HCT116 (cell line): ENCODE data around the gene TMEM52. TPM values are rescaled to one million over a fixed set of nuclear protein-coding genes. Genes with fewer than 3 reads are reported as not detected.

Source experiments
- ATAC-seq: fragments of 200-7000 bp; cut with Tn5 transposase; 2 replicates; pipeline ENCODE4 v1.9.1; 2020; ENCODE audit warnings: mild to moderate bottlenecking, moderate library complexity
- BruUV-seq: library from RNA; stranded (reverse); fragments of 400-500 nt; replicated peaks from 2 replicates; lab custom pipeline; 2021; lab: Mats Ljungman, UMichigan
- CTCF ChIA-PET: fragments of 300-600 bp; sonication (Branson Sonifier 250); formaldehyde crosslinking; loops from one replicate; lab custom pipeline; 2021; ENCODE audit warnings: antibody characterized with exemption; lab: Charles Lee
- POLR2A ChIA-PET: fragments of 300-600, 350-600 bp; sonication (Branson Sonifier 250); formaldehyde crosslinking; loops from one replicate; lab custom pipeline; 2021; ENCODE audit warnings: antibody characterized with exemption; lab: Charles Lee
- RAD21 ChIA-PET, 2 experiments: fragments of 300-600 bp; sonication (Branson Sonifier 250); formaldehyde crosslinking; loops; one replicate each; lab custom pipeline; 2023; ENCODE audit warnings: low total read pairs in 2 of 2; ENCODE audit not compliant: uncharacterized antibody in 2 of 2, unreplicated experiment in 2 of 2, low non-redundant PET in 1 of 2; lab: Charles Lee
- DNase-seq: peaks from one replicate; pipeline ENCODE4 v3.0.0-alpha.2; 2010; ENCODE audit warnings: low read depth, low spot score
- H2AFZ ChIP-seq: fragments of 200-600 bp; shearing (Covaris generic), sonication (generic); 2 replicates; pipeline ENCODE4 v1.6.1; 2017; ENCODE audit warnings: low read depth, mixed run types, mixed read lengths, antibody characterized with exemption, low read length; ENCODE audit not compliant: poor library complexity, severe bottlenecking
- H3K27ac ChIP-seq: 2 replicates; pipeline ENCODE4 v1.5.1; 2012; ENCODE audit warnings: low read depth, low read length
- H3K27me3 ChIP-seq: fragments of 200-600 bp; sonication (generic); 2 replicates; pipeline ENCODE4 v1.6.1; 2016; ENCODE audit warnings: mixed run types, low read length, mixed read lengths; ENCODE audit not compliant: insufficient read depth
- H3K36me3 ChIP-seq, 2 experiments: fragments of 200-500 bp in 1 of 2; fragments of 200-600 bp in 1 of 2; sonication (Bioruptor generic) in 1 of 2; sonication (generic) in 1 of 2; 2 replicates each; pipeline versions ENCODE4 v1.5.1 to v1.6.1; 2014 to 2016; ENCODE audit warnings: low read length in 2 of 2, inconsistent platforms in 1 of 2, mixed read lengths in 1 of 2, mixed run types in 1 of 2; ENCODE audit not compliant: insufficient read depth in 2 of 2, control insufficient read depth in 1 of 2
- H3K4me1 ChIP-seq, 2 experiments: fragments of 200-600 bp in 1 of 2; sonication (generic) in 1 of 2; 2 replicates each; pipeline versions ENCODE4 v1.5.1 to v1.6.1; 2012 to 2017; ENCODE audit warnings: low read length in 2 of 2, inconsistent platforms in 1 of 2, mild to moderate bottlenecking in 1 of 2, mixed read lengths in 1 of 2, mixed run types in 1 of 2, moderate library complexity in 1 of 2; ENCODE audit not compliant: insufficient read depth in 2 of 2, control insufficient read depth in 1 of 2
- H3K4me2 ChIP-seq: fragments of 200-600 bp; sonication (generic); 2 replicates; pipeline ENCODE4 v1.6.1; 2017; ENCODE audit warnings: mixed run types, low read length, mixed read lengths
- H3K4me3 ChIP-seq, 2 experiments: fragments of 200-600 bp in 1 of 2; sonication (generic) in 1 of 2; replicated peaks in 1 of 2; 2 replicates each; pipeline ENCODE4 v1.5.1; 2011 to 2016; ENCODE audit warnings: low read length in 2 of 2, control low read depth in 1 of 2, low read depth in 1 of 2, mild to moderate bottlenecking in 1 of 2, mixed read lengths in 1 of 2, mixed run types in 1 of 2
- H3K79me2 ChIP-seq: fragments of 200-600 bp; sonication (generic); 2 replicates; pipeline ENCODE4 v1.6.1; 2017; ENCODE audit warnings: mild to moderate bottlenecking, mixed run types, low read length, moderate library complexity, mixed read lengths; ENCODE audit not compliant: insufficient read depth
- H3K9ac ChIP-seq: fragments of 200-600 bp; sonication (generic); 2 replicates; pipeline ENCODE4 v1.6.1; 2016; ENCODE audit warnings: low read length, mixed read lengths
- H3K9me2 ChIP-seq: fragments of 200-600 bp; sonication (generic), shearing (Covaris generic); 2 replicates; pipeline ENCODE4 v1.6.1; 2017; ENCODE audit warnings: mixed run types, mild to moderate bottlenecking, moderate library complexity; ENCODE audit not compliant: insufficient read depth
- H3K9me3 ChIP-seq, 2 experiments: fragments of 200-500 bp in 1 of 2; fragments of 200-600 bp in 1 of 2; sonication (Bioruptor generic) in 1 of 2; sonication (generic) in 1 of 2; 2 replicates each; pipeline ENCODE4 v1.6.1; 2014 to 2017; ENCODE audit warnings: low read length in 2 of 2, mixed read lengths in 2 of 2, inconsistent platforms in 1 of 2, low read depth in 1 of 2, mild to moderate bottlenecking in 1 of 2, mixed run types in 1 of 2, moderate library complexity in 1 of 2; ENCODE audit not compliant: control insufficient read depth in 1 of 2, insufficient read depth in 1 of 2
- H4K20me1 ChIP-seq: fragments of 200-600 bp; sonication (generic), shearing (Covaris generic); 2 replicates; pipeline ENCODE4 v1.6.1; 2017; ENCODE audit warnings: mixed run types, mild to moderate bottlenecking, moderate library complexity; ENCODE audit not compliant: insufficient read depth
- CBX3 ChIP-seq: IDR thresholded peaks from 2 replicates; pipeline ENCODE4 v1.6.1; 2012; ENCODE audit warnings: low read depth
- ELF1 ChIP-seq: IDR thresholded peaks from 2 replicates; pipeline ENCODE4 v1.6.1; 2012; ENCODE audit warnings: low read depth, borderline replicate concordance
- EZH2phosphoT487 ChIP-seq: fragments of 200-600 bp; IDR thresholded peaks from 2 replicates; pipeline ENCODE4 v1.6.1; 2018; ENCODE audit warnings: antibody characterized with exemption, borderline replicate concordance
- FOSL1 ChIP-seq: IDR thresholded peaks from 2 replicates; pipeline ENCODE4 v1.6.1; 2012; ENCODE audit warnings: low read depth
- JUND ChIP-seq: IDR thresholded peaks from 2 replicates; pipeline ENCODE4 v1.6.1; 2012
- POLR2AphosphoS5 ChIP-seq: IDR thresholded peaks from 2 replicates; pipeline ENCODE4 v1.6.1; 2011; ENCODE audit warnings: mild to moderate bottlenecking, low read depth, low read length, moderate library complexity
- YY1 ChIP-seq: IDR thresholded peaks from 2 replicates; pipeline ENCODE4 v1.6.1; 2011; ENCODE audit warnings: low read length, low read depth, moderate library complexity, mild to moderate bottlenecking; ENCODE audit not compliant: insufficient replicate concordance; ENCODE audit errors: extremely low read depth
- intact Hi-C: fragments of 100-400 bp; cut with micrococcal nuclease; formaldehyde crosslinking; loops from 2 replicates; pipeline ENCODE4 v1.10.0; 2022
- total RNA-seq: library from RNA; stranded (reverse); gene quantifications from one replicate; pipeline ENCODE4 v1.2.1, GENCODE V29; 2021; ENCODE audit not compliant: unreplicated experiment
- TF ChIP-seq, protein P1 (sequence below): IDR thresholded peaks from 2 replicates; pipeline ENCODE4 v1.6.1; 2012; ENCODE audit warnings: low read depth
- TF ChIP-seq, protein P2 (sequence below): IDR thresholded peaks from 2 replicates; pipeline ENCODE4 v1.6.1; 2011; ENCODE audit warnings: mild to moderate bottlenecking, low read length, moderate library complexity; ENCODE audit not compliant: insufficient replicate concordance; ENCODE audit errors: extremely low read depth

TMEM52 gene
- total RNA-seq, 1 experiment from 2014 or later: 27.5 TPM

DNA sequence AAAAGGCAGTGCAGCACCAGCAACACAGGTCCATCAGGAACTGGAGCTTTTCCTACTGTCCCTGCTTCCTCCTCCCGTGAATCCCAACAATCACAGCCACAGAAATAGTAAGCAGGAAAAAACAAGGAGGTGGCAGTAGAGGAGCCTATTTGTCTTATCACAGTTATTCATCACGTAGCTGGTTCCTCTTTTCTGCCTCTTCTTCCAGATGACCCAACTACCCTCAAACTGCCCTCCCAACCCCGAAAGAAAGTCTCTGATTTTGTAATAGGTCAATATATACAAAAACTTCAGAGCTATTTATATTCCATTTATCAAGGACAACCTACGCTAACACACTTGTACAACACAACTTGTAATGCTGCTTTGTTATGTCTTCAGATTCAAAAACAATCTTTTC lies 49.6 kb downstream of the TMEM52 start:
- RAD21 ChIA-PET: no interaction called here
- Histone ChIP-seq H3K4me1 (peaks cover 0 to 5% of the 10 kb centered on the region in 2 experiments; a peak in 2 of 4 replicates), H3K27me3 (no peaks in the 10 kb centered on the region), H2AFZ (no peak overlapping the region), H3K9me2 (no peaks in the 10 kb centered on the region), H3K9ac (no peak overlapping the region), H3K27ac (no peak overlapping the region), H4K20me1 (peaks cover 31% of the 10 kb centered on the region), H3K4me3 (no peak overlapping the region), H3K36me3 (peaks cover 2 to 20% of the 10 kb centered on the region in 2 experiments; a peak in 1 of 4 replicates), H3K4me2 (no peak overlapping the region), H3K79me2 (peaks cover 98% of the 10 kb centered on the region), H3K9me3 (no peaks in the 10 kb centered on the region)
- intact Hi-C loops: no loop called here
- TF ChIP-seq, protein P1, sequence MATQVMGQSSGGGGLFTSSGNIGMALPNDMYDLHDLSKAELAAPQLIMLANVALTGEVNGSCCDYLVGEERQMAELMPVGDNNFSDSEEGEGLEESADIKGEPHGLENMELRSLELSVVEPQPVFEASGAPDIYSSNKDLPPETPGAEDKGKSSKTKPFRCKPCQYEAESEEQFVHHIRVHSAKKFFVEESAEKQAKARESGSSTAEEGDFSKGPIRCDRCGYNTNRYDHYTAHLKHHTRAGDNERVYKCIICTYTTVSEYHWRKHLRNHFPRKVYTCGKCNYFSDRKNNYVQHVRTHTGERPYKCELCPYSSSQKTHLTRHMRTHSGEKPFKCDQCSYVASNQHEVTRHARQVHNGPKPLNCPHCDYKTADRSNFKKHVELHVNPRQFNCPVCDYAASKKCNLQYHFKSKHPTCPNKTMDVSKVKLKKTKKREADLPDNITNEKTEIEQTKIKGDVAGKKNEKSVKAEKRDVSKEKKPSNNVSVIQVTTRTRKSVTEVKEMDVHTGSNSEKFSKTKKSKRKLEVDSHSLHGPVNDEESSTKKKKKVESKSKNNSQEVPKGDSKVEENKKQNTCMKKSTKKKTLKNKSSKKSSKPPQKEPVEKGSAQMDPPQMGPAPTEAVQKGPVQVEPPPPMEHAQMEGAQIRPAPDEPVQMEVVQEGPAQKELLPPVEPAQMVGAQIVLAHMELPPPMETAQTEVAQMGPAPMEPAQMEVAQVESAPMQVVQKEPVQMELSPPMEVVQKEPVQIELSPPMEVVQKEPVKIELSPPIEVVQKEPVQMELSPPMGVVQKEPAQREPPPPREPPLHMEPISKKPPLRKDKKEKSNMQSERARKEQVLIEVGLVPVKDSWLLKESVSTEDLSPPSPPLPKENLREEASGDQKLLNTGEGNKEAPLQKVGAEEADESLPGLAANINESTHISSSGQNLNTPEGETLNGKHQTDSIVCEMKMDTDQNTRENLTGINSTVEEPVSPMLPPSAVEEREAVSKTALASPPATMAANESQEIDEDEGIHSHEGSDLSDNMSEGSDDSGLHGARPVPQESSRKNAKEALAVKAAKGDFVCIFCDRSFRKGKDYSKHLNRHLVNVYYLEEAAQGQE: no peak
- TF ChIP-seq ELF1 (no peak), YY1 (no peak), POLR2AphosphoS5 (no peak), FOSL1 (no peak), CBX3 (no peak), JUND (no peak), EZH2phosphoT487 (no peak)
- TF ChIP-seq, protein P2, sequence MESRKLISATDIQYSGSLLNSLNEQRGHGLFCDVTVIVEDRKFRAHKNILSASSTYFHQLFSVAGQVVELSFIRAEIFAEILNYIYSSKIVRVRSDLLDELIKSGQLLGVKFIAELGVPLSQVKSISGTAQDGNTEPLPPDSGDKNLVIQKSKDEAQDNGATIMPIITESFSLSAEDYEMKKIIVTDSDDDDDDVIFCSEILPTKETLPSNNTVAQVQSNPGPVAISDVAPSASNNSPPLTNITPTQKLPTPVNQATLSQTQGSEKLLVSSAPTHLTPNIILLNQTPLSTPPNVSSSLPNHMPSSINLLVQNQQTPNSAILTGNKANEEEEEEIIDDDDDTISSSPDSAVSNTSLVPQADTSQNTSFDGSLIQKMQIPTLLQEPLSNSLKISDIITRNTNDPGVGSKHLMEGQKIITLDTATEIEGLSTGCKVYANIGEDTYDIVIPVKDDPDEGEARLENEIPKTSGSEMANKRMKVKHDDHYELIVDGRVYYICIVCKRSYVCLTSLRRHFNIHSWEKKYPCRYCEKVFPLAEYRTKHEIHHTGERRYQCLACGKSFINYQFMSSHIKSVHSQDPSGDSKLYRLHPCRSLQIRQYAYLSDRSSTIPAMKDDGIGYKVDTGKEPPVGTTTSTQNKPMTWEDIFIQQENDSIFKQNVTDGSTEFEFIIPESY: no peak
- POLR2A ChIA-PET: interaction anchor here (0.7 kb wide), 1 partner anchor 13 kb away, joined by 4 read pairs; no protein-coding TSS in a partner anchor
- no TSS peak for BruUV-seq
- ATAC-seq (no peak), DNase-seq (no peak)
- CTCF ChIA-PET: no interaction called here

Other genes starting within 250 kb of the TMEM52 start
- 30.3 TPM for gene SLC35E2B, start 226.5 kb downstream of the TMEM52 start, total RNA-seq
- 61.0 TPM for gene CDK11A, start 194.9 kb downstream of the TMEM52 start, total RNA-seq
- gene NADK, start 140.8 kb downstream of the TMEM52 start, total RNA-seq: 93.4 TPM
- gene GNB1, start 28.2 kb downstream of the TMEM52 start, total RNA-seq: 371 TPM
- 2.3 TPM for gene CALML6, start 4.0 kb downstream of the TMEM52 start, total RNA-seq
- gene CFAP74, start 84.5 kb upstream of the TMEM52 start, total RNA-seq: 4.9 TPM
- 15.6 TPM for gene GABRD, start 100.1 kb upstream of the TMEM52 start, total RNA-seq
- 46.8 TPM for gene PRKCZ, start 131.1 kb upstream of the TMEM52 start, total RNA-seq